Fibroblast of skin of abdomen (primary cell): ENCODE measurements around the gene CDCP1.

Source experiments
- DNase-seq: peaks from one replicate; pipeline ENCODE4 v3.0.0-alpha.2; 2013

CDCP1 gene

DNA sequence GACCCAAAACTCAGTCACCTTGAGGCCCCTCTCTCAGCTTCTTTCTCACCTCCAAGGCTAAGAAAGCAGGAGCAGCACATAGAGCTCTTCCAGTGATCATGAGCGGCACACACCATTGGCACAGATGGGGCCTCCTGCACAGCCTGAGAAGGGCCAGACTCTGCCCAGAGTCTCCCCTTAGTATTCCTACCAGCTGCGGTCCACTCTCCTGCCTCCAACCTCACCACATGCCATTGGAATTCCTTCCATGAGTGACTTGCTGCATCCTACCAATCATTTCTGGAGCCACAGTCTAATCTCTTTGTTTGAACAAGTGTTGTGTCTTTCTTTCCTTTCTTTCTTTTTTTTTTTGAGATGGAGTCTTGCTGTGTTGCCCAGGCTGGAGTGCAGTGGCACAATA lies 39.3 kb downstream of the CDCP1 start:
- DNase-seq: no peak

DNA sequence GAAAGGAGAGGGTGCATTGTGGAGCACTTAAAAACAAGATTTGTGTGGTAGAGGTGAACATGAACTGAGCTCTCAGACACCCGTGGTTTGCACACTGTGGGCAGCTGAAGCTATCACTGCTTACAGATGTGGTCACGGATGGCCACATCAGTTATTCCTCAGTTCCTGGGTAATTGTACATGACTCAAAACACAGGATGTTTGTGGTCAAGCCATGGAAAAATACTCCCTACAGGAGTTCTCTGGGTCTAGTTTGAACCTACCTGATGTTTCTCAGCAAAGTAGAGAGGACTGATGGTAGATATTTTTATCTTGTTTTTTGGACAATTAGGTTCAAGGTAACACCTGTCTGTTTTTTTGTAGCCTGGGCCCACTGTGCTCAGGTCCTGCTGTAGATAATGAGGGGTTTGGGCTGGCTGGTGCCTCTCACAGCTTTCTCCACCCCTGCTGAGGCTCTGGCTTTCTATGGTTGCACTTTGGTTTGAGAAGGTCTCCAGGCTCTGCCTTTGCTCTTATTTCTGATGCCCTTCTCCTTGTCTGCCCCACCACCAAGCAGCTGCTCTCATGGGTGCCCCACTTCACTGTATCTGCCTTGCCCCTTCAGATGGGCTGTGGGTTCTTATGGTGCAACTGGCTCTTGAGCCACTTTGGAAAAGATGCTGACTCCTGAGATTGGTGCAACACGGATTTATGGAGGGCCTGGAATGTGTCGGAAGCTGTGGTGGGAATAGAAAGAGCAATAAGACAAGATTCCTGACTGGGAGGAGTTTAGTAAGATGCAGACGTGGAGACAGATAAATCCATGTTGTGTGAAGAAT lies 40.1 kb downstream of the CDCP1 start:
- DNase-seq: peak; percentile 84

DNA sequence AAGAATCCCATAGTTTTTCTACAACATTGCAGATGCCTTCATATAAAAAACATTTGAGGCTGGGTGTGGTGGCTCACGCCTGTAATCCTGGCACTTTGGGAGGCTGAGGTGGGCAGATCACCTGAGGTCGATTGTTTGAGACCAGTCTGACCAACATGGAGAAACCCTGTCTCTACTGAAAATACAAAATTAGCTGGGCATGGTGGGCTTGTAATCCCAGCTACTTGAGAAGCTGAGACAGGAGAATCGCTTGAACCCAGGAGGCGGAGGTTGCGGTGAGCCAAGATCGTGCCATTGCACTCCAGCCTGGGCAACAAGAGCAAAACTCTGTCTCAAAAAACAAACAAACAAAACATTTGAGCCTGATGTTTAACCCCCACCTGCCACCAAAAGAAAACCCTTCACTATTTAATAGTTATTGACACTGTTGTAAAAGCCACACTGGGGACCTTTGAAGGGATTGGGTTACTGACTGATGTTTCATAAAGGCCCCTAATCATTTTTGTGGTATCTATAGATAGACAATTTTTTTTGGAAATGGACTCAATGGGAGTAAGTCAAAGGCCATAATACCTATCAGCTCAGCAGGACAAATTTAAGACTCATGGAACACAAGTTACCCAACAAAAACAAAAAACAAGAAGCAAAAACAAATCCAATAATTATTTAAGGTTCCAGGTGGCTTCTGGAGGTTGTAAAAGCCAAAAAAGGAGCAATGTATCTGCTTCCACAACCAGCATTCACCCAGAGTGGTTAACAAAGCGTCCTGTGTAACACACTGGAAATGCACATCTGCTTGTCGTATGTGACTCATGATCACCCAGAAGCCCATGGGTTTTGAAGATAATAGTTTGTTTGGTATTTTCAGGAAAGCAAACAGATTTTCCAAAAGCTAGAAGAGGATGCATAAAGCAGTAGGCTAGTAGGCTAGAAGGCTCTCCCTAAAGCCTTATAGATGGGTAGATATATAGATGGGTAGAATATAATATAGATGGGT lies 41.2 kb downstream of the CDCP1 start:
- peak; percentile 61 for DNase-seq

DNA sequence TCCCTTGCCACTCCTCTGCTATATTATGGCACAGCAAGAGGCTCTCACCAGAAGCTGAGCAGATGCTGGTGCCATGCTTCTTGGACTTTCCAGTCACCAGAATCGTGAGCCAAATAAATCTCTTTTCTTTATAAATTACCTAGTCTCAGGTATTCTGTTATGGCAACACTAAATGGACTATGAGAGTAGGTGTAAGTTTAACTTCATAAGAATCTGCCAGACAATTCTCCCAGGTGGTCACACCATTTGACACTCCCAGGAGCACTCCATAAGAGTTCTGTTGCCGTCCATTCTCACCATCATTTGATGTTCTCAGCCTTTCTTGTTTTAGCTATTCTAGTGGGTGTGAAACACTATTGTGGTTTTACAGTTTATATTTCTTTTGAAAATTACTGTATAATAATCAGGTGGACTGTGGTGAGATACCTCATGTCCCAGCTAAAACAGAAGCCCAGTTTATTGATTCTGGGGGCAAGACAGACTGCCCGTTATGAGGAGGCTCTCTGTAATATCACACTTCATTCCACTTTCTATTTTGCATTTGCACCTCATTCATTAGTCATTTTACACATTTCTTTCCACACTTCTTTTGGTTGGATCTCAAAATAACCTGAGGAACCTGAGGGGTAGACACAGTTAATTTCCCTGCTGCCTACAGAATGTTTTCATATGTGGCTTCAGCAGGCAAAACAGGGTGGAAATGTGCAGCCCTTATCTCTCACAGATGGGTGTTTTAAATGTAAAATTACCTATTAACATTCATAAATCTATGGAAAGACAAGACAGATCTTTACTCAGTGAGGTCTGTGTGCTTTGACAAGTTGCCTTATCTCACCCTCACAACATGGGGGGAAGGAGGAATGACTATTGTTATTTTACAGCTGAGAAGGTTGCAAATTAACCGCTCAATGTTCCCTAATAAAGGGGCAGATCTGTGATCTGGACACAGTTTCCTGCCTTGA lies 42.1 kb downstream of the CDCP1 start:
- no peak for DNase-seq

DNA sequence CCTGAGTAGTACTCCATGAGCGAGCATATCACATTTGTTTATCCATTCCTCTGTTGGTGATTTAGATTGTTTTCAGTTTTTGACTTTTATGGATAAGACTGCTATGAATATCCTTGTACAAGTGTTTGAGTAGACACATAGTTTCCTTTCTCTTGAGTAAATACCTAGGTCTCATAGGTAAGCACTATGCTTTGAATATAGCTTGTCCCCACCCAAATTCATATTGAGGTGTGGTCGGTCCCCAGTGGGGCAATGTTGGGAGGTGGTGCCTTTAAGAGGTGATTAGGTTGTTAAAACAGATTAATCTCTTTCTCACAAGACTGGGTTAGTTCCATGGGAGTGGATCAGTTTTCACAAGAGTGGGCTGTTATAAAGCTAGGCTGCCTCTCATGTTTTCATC lies 42.8 kb downstream of the CDCP1 start:
- no peak for DNase-seq

DNA sequence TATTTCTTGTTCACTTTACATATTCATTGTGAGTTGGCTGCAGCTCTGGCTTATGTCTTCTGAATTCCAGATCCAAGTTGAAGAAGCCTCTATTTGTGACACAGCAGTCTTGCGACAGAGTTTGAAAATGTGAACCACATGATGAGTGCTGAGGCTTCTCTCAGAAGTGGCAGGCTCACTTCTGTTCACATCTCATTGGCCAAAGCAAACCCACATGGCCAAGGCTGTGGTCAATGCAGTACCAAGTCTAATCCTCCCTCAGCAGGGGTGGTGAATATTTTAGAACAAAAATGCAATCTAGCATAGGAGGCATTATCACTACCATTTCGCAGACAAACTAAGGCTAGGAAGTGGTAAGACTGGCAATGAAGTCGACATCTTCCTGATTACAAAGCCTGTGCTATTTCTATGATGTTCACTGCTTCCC lies 45.2 kb downstream of the CDCP1 start:
- peak; percentile 82 for DNase-seq

DNA sequence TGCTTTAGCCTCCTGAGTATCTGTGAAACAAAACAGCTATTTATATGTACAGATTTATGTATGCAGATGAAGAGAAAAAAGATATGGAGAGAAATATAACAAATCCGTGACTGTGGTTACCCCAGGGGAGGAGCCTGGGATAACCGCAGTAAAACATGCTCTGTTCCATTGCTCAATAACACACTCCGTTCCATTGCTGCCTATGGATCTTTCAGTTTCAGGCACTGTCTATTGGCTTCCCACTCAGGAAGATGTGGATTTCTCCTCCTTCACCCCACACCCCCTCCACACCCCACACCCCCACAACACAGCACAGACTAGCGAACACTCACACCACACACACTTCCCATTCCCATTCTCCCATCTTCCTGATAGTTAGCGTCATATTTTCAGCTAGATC lies 47.9 kb downstream of the CDCP1 start:
- DNase-seq: peak; percentile 41

DNA sequence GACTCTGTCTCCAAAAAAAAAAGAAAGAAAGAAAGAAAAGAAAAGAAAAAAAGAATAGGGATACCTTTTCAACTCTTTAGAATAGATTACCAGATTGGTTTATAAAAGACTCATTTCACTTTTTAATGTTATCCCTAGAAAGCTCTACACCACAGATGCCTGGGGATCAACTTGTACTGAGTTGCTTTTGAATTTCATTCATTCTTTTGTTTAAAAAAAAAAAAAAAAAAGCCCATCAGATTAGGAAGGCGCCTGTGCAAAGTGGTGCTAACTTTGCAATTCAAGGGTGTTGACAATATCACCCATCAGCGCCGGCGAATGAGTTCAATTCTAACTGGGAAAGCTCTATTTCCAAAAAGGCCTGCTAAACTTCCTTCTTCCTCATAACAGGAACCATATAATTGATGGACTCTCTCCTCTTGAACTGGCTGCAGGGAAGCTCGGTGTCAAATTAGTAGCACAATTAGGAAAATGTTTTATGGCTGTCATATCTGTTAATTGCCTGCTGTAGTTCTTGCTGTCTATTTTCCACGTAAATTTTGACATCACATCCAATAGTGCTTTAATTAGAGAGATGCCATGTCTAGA lies 48.8 kb downstream of the CDCP1 start:
- DNase-seq: no peak

DNA sequence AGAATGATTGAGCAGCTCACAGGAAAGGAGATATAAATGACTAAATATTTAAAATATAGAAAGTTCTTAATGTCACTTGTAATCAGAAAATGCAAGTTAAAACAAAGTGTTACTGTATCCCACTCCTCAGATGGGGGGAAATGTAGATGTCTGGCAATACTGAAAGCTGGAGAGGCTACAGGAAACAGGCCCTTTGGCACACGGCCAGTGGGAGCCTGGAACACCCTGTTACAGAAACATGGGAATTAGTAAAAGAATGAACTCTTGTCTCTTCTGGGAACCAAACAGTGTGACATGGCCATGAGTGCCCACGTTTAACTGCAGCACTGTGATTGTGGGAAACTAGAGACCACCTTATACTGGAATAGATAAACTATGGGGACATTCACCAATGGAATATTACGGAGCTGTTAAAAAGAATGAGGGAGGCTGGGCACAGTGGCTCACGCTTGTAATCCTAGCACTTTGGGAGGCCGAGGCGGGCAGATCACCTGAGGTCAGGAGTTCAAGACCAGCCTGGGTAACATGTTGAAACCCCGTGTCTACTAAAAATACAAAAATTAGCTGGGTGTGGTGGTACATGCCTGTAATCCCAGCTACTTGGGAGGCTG lies 50.2 kb downstream of the CDCP1 start:
- DNase-seq: no peak

DNA sequence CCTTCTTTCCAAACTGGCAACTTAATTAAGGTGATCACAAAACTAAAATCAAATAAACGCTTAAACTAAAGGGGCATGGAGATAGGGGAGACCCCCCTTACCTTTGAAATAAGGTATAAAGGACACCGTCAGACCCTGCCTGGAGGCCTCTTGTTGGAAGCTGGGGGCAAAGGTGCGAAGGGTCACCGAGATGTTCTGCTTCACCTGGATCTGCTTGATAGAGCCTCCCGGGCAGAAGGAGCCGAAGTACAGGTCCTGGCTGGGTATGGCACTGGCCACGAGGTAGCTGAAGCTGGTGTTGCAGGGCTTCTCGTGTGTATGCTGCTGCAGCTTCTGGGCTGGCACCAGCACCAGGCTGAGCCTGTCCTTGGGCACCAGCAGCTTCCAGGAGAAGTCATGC lies 53.0 kb downstream of the CDCP1 start:
- DNase-seq: no peak

DNA sequence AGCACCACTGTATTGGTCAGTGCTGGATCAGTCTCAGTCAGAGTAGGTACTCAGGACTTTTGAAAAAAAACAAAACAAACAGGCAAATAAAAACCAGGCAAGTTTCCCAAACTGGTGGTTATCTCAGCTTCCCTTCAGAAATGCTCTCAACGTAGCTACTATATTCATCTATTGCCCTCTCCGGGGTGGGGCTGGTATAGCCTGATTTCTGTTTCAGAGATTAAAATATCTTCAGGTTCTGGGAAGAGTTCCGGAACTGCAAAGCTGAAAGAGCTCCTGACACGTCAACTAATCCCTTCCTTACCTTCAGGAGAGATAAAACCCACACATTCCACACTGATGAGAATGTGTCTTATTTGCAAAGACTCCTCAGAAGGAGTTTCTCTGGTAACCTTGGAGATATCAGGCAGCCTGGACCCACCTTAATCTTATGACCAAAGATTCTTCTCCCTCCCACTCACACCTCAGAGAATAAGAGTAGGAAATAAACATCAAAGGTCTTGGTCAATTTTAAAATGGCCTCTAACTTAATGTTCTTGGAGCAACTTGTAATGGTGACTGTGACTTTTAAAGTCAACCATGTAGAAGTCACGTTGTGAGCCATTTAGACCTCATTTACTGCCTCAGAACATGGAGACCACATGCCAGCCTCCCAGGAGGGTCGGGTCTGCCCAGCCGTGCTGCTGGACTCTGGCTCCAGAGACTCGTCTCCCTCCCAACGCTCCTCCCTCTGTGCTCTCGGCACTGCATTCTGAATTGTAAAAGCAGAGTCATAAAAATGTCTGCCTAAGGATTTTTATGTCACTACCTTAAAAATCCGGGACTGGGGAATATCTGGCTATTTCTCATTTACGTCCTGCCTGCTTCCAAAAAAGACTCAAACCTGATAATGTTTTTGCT lies 53.8 kb downstream of the CDCP1 start:
- DNase-seq: peak; percentile 68

DNA sequence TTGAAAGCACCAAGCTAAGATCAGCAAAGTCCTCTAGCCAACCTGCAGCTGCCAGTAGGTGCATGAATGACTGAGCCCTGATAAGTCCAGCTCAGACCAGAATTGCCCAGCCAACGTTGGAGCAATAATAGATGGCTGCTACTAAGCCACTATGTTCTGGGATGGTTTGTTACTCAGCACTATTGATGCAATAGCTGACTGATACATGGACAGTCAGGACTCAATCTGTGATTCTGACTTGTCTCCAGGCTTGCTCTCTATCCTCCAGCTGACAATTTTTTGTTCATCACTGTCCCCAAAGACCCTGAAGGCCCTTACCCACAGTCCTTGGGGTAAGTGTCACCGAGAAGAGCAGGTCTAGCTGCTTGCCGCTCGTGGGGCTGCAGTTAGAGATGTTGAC lies 55.3 kb downstream of the CDCP1 start:
- DNase-seq: no peak

DNA sequence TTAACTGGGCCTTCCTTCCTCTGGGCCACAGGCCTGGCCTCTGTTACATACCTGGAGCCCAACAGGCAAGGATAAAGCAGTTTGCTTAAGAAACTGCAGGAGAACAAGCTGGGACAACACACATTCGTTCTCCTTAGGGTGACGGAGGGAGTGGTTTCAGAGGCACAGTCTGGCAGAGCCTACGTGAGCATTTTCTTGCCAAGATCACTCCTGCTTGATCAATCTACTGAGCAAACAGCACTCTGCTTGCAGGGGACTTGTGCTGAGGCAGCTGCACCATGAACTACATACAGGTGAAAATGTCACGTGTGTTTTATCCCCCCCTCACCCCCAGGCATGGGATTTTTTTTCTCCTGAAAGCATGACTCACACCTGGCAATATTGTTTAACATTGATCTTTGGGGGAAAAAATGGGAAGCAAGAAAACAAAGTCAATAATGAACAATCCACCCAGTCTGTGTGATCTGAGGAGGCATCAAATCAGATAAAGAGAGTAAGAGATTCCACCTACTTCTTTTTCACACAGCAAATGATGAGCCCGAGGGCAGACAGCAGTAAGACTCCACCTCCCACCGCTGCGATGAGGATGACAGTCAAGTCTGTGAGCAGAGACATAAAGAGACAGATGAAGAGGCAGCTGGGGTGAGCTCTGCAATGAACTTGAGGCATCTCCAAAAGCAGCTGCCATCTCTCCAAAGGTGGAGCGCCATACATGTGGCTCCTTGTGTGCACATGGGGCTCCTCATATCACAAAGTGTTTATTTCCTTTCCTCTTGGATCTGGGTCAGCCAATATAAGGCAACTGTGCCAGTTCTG lies 57.4 kb downstream of the CDCP1 start:
- no peak for DNase-seq

DNA sequence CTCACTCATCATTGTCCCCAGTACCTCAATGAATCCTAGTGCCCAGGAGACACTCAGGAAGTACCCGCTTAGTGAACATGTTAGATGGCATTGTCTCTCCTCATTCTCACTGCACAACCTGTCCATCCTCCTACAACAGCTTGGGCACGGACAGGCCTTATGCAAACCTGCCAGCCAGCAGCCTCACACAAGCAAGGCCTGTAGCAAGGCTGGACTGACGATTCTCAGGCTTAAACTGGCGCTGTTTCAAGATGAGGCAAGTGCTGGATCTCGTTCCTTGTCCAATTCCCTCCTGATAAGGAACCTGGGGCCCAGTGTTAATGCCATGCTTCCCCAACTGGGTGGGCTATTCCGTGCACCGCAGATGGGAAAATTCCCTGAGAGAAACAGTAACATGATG lies 59.0 kb downstream of the CDCP1 start:
- no peak for DNase-seq

DNA sequence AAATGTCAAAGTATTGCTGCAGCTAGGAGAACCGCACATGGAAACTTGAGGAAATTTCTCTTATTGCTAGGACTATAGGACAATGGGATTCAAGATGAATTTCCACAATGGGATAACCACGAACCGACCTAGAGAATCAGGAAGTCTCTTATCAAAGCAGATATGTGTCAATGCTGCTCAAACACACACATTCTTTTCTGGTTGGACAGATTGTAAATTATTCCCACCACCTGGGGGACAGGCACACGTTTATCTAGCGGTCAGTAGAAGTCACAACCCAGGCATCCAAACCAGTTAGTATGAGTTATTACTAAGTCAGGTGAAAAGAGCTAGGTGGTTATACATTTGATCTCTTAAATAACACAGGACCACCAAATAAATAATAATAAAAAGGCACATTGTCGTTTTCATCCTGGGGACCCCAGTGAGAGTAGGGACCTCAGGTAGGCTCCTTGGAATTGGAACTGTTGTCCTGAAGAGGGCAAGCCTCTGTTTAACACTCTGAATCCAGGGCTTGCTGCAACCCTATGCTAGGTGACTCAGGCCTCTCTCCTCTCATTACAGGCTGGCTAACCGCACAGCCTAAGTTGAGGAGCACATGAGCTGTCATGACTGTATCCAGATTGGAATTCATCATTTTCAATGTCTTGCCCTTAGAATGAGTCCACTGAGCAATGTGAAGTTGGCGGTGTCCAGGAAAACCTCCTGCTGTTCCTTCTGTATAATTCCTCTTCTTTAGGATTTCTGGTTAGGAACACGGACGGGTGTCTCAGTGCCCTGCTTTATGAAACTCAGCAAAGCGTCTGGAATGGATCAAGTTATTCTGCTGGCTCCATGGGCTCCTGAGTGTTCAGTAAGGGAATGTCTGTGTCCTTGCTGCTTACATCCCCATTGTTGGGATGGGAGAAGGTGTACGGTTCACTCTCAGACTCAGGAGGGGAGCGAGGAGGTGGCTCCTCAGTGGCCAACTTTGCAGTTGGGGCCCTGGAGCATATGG lies 61.1 kb downstream of the CDCP1 start:
- peak; percentile 93 for DNase-seq

DNA sequence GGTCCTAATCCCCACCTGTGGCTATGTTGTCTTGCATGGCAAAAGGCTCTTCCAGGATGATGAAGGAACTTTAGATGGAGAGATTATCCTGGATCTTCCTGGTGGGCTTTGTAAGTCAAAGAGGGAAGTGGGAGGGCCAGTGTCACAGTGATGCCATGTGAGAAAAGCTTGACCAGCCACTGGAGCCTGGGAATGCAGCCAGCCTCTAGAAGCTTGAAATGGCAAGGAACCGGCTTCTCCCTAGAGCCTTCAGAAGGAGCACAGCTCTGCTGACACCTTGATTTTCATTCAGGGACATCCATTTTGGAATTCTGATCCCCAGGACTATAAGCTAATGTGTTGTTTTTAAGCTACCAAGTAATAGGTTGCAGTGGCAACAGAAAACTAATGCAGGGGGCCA lies 61.8 kb downstream of the CDCP1 start:
- DNase-seq: no peak

DNA sequence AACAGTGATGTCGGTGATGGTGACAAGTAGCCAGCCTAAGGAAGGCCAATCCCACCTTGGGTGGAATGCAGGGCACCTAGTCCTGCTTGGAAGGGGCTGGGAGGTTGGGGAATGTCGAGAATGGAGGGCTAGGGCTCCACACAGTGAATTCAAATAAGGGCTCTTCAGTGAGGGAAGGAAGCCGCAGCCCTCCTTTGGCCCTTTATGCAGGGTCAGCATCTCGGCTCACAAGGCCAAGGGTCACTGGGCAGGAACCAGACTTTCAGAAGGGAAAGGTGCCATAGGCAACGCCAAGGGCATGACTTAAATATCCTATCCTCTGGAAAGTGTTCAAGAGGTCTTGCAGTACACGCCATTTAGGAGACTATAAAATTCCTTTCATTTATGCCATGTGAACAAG lies 63.2 kb downstream of the CDCP1 start:
- no peak for DNase-seq

DNA sequence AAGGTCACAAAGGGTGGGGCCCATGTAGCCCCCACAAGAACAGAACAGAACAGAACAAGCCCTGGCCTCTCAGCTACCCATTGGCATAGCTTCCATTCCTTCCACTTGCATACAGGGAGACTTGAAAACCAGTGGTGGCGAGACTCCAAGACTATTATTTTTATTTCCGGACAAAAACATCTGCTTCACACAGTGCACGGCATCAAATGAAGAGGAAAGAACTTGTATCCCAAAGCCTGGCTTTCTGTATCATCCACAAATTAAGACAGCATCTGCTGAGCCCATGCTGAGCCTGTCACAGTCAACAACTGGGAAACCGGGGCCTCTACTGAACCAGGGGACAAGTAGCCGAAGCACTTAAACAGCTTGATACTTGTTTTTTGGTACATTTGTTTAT lies 64.0 kb downstream of the CDCP1 start:
- DNase-seq: peak; percentile 49
